Measurements from ENCODE around the gene COPS4. TPM values are rescaled to one million over a fixed set of nuclear protein-coding genes. Genes with fewer than 3 reads are reported as not detected.

The COPS4 gene
- total and polyA plus RNA-seq, 2 of the 8 experiments (the other 6 are each of a cell fraction or from before 2014, with no cell fraction given) = 14.9 to 28.3 TPM

- TF ChIP-seq CEBPB (IDR thresholded peaks at IDR 0.05; ENCODE audit: low read depth, low read length) (no peak), RXRA (IDR thresholded peaks at IDR 0.05; ENCODE audit: insufficient read depth, low read depth, low read length) (no peak), SRF (IDR thresholded peaks at IDR 0.05; ENCODE audit: low read depth, low read length) (peak; percentile 90), TBP (IDR thresholded peaks at IDR 0.05; ENCODE audit: low read depth, low read length) (peak; percentile 94), CBX5 (IDR thresholded peaks at IDR 0.05; ENCODE audit: low read depth, low read length) (no peak), CHD1 (IDR thresholded peaks at IDR 0.05; ENCODE audit: low read depth, low read length) (no peak), TCF12 (IDR thresholded peaks at IDR 0.05; ENCODE audit: low read depth, low read length) (0 out of 2 replicates have a peak, but pooled peaks have one; percentile 16), CTBP2 (IDR thresholded peaks at IDR 0.05; ENCODE audit: borderline replicate concordance, insufficient read depth, insufficient read length, low read length) (no peak), BACH1 (IDR thresholded peaks at IDR 0.05; ENCODE audit: low read length) (no peak), EP300 (IDR thresholded peaks at IDR 0.05; ENCODE audit: borderline replicate concordance in 1 of 2, low read depth in 2 of 2, low read length in 2 of 2) (peak in 1 of 2 experiments; percentile 63; a peak in 1 of 3 replicates), KDM1A (IDR thresholded peaks at IDR 0.05; ENCODE audit: borderline replicate concordance, low read length) (no peak), RFX5 (IDR thresholded peaks at IDR 0.05; ENCODE audit: borderline replicate concordance, low read depth, low read length) (no peak), NANOG (IDR thresholded peaks at IDR 0.05; ENCODE audit: insufficient read depth, low read depth, low read length, poor library complexity, severe bottlenecking) (no peak), POLR2A (IDR thresholded peaks at IDR 0.05; ENCODE audit: control extremely low read depth in 1 of 2, low read depth in 2 of 2, low read length in 2 of 2) (peak; percentile 75 to 90), SP4 (IDR thresholded peaks at IDR 0.05; ENCODE audit: low read length) (peak; percentile 71; the same call in 1 of the 2 replicates), KDM4A (IDR thresholded peaks at IDR 0.05; ENCODE audit: low read depth, low read length, severe bottlenecking) (peak; percentile 52), HDAC2 (IDR thresholded peaks at IDR 0.05; ENCODE audit: borderline replicate concordance in 1 of 2, low read depth in 2 of 2, low read length in 2 of 2) (0 out of 4 replicates have a peak, but pooled peaks of 1 of the 2 experiments have one; percentile 34), POU5F1 (IDR thresholded peaks at IDR 0.05; ENCODE audit: low read depth, low read length) (no peak), SIN3A (conservative IDR thresholded peaks at IDR 0.05 in 1 of 2, IDR thresholded peaks at IDR 0.05 in 1 of 2; ENCODE audit: low read depth in 1 of 2, low read length in 2 of 2) (0 out of 4 replicates have a peak, but pooled peaks have one; percentile 49 to 74)
- TF ChIP-seq, protein P1, sequence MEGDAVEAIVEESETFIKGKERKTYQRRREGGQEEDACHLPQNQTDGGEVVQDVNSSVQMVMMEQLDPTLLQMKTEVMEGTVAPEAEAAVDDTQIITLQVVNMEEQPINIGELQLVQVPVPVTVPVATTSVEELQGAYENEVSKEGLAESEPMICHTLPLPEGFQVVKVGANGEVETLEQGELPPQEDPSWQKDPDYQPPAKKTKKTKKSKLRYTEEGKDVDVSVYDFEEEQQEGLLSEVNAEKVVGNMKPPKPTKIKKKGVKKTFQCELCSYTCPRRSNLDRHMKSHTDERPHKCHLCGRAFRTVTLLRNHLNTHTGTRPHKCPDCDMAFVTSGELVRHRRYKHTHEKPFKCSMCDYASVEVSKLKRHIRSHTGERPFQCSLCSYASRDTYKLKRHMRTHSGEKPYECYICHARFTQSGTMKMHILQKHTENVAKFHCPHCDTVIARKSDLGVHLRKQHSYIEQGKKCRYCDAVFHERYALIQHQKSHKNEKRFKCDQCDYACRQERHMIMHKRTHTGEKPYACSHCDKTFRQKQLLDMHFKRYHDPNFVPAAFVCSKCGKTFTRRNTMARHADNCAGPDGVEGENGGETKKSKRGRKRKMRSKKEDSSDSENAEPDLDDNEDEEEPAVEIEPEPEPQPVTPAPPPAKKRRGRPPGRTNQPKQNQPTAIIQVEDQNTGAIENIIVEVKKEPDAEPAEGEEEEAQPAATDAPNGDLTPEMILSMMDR (IDR thresholded peaks at IDR 0.05; ENCODE audit: control extremely low read depth in 1 of 3, insufficient read depth in 1 of 3, low read depth in 1 of 3, low read length in 3 of 3) = no peak
These were observed at the start of gene COPS4 (continued) for GRCh38 chr4:83034630-83035494.
